HG03565 (cell line): ENCODE measurements around the gene POU2F2.
A peak's percentile ranks its signal among the peaks of the same experiment; 100 is the strongest.

Source experiments
- ATAC-seq: cut with Tn5 transposase; IDR thresholded peaks from one replicate; pipeline ENCODE4 v1.9.1; 2021; ENCODE audit warnings: mild to moderate bottlenecking, moderate library complexity; ENCODE audit not compliant: unreplicated experiment

Gene POU2F2

GRCh38 chr19:42155796-42156195 is 23.6 kb upstream of the POU2F2 start:
- ATAC-seq = no peak

GRCh38 chr19:42154471-42155323 is 22.5 kb upstream of the POU2F2 start:
- no peak for ATAC-seq

GRCh38 chr19:42153672-42154433 is 21.6 kb upstream of the POU2F2 start:
- no peak for ATAC-seq

- ATAC-seq = no peak
These were observed 20.8 kb upstream of the POU2F2 start for GRCh38 chr19:42152910-42153671.

GRCh38 chr19:42151782-42152684 is 19.8 kb upstream of the POU2F2 start:
- no peak for ATAC-seq

GRCh38 chr19:42150911-42151361 is 18.7 kb upstream of the POU2F2 start:
- no peak for ATAC-seq

- ATAC-seq = no peak
These were observed 18.1 kb upstream of the POU2F2 start for GRCh38 chr19:42150364-42150763.

- no peak for ATAC-seq
These were observed 17.4 kb upstream of the POU2F2 start for GRCh38 chr19:42149447-42150202.

- no peak for ATAC-seq
These were observed 16.0 kb upstream of the POU2F2 start for GRCh38 chr19:42148266-42148665.

GRCh38 chr19:42143341-42144234 is 11.3 kb upstream of the POU2F2 start:
- no peak for ATAC-seq

- no peak for ATAC-seq
These were observed 8.0 kb upstream of the POU2F2 start for GRCh38 chr19:42140125-42140754.

GRCh38 chr19:42134535-42135070 is 2.4 kb upstream of the POU2F2 start:
- ATAC-seq = no peak

GRCh38 chr19:42132851-42133528 is 744 bp upstream of the POU2F2 start:
- ATAC-seq = peak; percentile 37

GRCh38 chr19:42131149-42132029 is 857 bp downstream of the POU2F2 start:
- ATAC-seq = no peak

- ATAC-seq = peak; percentile 1
These were observed 2.0 kb downstream of the POU2F2 start for GRCh38 chr19:42130254-42130573.
